HG03457 (cell line): ENCODE data around the gene ASTE1.
"Not testable (repeated sequence)": the region's sequence is repeated elsewhere in the genome, so short reads cannot be mapped to it uniquely, and the experiment has no call there.

Source experiments
- ATAC-seq: cut with Tn5 transposase; IDR thresholded peaks from one replicate; pipeline ENCODE4 v1.9.1; 2021; ENCODE audit warnings: moderate number of reproducible peaks; ENCODE audit not compliant: unreplicated experiment

Gene ASTE1, protein sequence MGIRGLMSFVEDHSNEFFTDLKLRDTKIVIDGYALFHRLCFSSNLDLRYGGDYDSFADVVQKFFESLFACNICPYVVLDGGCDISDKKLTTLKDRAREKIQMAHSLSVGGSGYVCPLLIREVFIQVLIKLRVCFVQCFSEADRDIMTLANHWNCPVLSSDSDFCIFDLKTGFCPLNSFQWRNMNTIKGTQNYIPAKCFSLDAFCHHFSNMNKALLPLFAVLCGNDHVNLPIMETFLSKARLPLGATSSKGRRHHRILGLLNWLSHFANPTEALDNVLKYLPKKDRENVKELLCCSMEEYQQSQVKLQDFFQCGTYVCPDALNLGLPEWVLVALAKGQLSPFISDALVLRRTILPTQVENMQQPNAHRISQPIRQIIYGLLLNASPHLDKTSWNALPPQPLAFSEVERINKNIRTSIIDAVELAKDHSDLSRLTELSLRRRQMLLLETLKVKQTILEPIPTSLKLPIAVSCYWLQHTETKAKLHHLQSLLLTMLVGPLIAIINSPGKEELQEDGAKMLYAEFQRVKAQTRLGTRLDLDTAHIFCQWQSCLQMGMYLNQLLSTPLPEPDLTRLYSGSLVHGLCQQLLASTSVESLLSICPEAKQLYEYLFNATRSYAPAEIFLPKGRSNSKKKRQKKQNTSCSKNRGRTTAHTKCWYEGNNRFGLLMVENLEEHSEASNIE

GRCh38 chr3:131026321-131027151 lies at the start of gene ASTE1, which contains the start of gene NEK11:
TSS of gene ASTE1 (minus strand) at chr3:131026825. CDS start at chr3:131025306, 1,519 bp downstream.
TSS of gene NEK11 (plus strand) at chr3:131026877. CDS start at chr3:131029709, 2,832 bp downstream.
- peak; percentile 93 for ATAC-seq

GRCh38 chr3:131075632-131076328 lies 49.2 kb upstream of the ASTE1 start:
- ATAC-seq = peak; percentile 69

- no peak for ATAC-seq
Measured at GRCh38 chr3:131072845-131073244, 46.2 kb upstream of the ASTE1 start.

GRCh38 chr3:131072099-131072559 lies 45.5 kb upstream of the ASTE1 start:
- no peak for ATAC-seq

DNA sequence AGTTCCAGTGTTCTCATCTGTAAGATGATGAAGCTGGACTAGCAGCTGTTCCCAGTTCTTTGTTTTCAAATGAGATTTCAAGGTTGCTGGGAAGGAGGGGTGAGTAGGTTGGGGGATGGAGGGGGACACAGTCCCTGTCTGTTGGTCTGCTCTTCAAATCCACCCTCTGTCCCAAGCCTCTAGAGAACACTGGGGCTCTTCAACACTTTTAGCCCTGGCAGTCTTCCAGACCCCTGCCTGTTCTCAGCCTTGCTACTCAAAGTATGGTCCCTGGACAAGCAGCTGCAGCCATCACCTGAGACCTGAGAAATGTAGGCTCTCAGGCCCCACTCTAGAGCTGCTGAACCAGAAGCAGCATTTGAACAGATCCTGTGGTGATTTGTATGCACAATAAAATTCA lies 41.4 kb upstream of the ASTE1 start:
- ATAC-seq = no peak

- no peak for ATAC-seq
Measured at GRCh38 chr3:131053043-131053859, 26.6 kb upstream of the ASTE1 start.

DNA sequence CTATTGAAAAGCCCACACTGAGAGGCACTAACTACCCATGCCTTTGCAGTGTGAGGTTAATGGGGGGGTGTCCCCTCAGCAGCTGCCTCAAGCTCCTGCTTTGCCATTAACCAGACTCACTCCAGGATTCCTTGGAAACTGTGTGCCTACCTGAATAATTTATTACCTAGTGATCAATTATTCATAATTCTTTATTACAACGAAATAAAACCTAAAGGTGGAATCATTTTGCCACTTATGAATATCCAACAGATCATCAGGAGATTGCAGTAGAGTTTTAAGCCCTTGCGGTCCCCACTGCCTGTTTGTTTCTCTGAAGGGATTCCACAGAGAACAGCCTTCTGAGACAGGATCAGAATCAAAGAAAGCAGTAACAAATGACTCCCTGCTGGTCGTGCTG lies 23.4 kb upstream of the ASTE1 start:
- no peak for ATAC-seq

GRCh38 chr3:131048030-131048429 lies 21.4 kb upstream of the ASTE1 start:
- no peak for ATAC-seq

GRCh38 chr3:131047582-131047981 lies 21.0 kb upstream of the ASTE1 start:
- ATAC-seq = no peak

- not testable (repeated sequence) for ATAC-seq
Measured at GRCh38 chr3:131042271-131042985, 15.8 kb upstream of the ASTE1 start.

GRCh38 chr3:131038326-131038725 lies 11.7 kb upstream of the ASTE1 start:
- no peak for ATAC-seq

DNA sequence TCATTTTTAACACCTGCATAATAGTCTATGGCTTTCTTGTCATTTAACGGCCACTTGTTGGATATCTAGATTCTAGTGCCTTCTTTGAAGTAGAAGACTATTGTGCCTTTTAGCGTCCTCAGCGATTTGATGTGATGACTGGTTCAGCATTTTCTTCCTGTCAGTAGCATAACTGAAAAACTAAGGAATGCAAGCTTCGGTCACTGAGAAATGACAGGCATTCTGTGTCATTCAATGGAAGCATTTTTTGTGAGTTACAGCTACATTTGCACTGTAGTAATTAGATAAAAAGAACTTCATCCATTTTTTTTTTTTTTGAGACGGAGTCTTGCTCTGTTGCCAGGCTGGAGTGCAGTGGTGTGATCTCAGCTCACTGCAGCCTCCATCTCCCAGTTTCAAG lies 10.4 kb upstream of the ASTE1 start:
- ATAC-seq = no peak

- no peak for ATAC-seq
Measured at GRCh38 chr3:131036200-131036816, 9.7 kb upstream of the ASTE1 start.

GRCh38 chr3:131033480-131034080 lies 7.0 kb upstream of the ASTE1 start:
- ATAC-seq = no peak

DNA sequence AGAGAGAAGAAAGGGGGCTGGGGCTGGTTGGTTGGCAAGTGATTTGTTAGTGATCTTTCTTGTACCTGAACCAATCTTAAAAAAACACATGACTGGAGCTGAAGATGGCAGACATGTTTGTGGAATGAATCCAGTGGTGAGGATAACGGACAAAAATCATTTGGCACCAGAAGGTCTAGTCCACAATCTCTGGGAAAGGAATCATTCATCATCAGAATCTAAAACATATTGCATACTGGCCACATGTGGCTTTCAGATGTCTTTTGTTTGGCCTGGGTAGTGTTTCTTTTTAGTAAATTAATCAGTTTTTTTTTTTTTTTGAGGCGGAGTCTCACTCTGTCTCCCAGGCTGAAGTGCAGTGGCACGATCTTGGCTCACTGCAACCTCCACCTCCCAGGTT lies 5.0 kb upstream of the ASTE1 start:
- no peak for ATAC-seq

DNA sequence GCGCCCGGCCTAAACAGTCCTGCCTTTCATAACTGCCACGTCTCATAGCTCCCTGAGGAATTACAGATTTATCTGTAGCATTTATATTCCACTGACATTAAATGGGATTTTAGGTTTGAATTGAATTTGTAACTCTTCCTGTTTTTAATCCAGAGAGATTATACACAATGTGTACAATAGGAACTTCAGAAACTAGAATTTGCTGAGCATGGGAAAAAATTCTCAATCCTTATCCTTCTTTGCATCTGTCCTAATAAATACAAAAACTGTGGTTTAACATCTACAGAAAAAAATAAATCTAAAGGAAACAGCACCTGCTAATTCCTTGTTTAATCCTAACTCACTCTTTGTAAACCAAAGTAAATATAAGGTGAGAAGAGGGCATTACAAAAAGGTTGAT lies 2.2 kb upstream of the ASTE1 start:
- no peak for ATAC-seq

DNA sequence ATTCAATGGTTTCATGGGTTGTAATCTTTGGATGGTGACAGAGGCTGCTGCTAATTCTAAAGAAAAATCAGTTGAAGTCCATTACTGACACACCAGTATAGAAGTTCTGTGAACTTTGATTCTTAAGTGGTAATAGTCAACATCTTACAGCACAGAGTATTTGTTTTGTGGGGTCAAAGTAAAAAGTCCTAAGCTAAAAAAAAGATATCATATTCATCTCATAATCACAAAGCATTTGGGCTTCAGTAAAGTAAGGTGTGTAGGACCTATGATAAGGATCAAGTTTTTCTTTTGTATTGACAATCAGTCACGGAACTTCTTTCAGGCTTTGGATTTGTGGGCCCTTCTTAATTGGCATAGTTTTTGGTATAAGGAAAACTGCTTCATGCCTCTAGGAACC lies 1.1 kb downstream of the ASTE1 start:
- no peak for ATAC-seq

DNA sequence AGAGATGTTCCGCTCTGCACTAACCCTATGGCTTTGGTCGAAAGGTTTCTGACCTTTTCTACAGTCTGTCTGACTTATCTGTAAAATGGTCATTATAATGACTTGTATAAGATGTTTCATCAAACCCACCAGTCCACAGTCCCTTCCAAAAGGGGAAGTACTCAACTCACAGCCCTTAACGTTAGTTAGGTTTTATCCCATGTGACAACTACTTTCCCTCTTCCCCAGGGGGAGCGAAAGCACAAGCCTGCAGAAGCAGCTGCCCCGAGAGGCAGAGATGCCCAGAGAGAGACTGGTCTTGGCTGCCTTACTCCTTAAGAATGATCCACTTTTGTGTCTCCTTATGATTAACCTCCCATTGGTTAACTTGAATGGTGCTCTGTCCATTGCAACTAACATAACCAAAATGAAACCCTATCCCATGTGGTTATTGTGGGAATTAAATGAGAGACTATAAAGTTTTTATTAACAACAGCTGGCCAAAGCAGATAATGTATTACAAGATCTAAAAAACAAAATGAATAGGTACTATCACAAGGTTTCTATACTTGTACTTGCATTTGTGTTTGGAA lies 6.4 kb downstream of the ASTE1 start:
- no peak for ATAC-seq
